Spinal cord (tissue), 10 donors: ENCODE measurements around the gene EPHB1. TPM values are rescaled to one million over a fixed set of nuclear protein-coding genes. Genes with fewer than 3 reads are reported as not detected.
A peak's percentile ranks its signal among the peaks of the same experiment; 100 is the strongest.
"Not testable (repeated sequence)": the region's sequence is repeated elsewhere in the genome, so short reads cannot be mapped to it uniquely, and the experiment has no call there.

Experiments used
- DNase-seq, 6 donors: peaks; one replicate each; pipeline versions ENCODE4 v3.0.0 to v3.0.0-alpha.2; 2013 to 2015; ENCODE audit warnings: low spot score in 6 of 6, low read depth in 4 of 6
- H3K27ac ChIP-seq: one replicate; pipeline ENCODE4 v1.5.1; 2013; ENCODE audit warnings: low read depth, low read length, control low read depth
- H3K27me3 ChIP-seq: one replicate; pipeline ENCODE4 v1.6.1; 2013; ENCODE audit warnings: low read length; ENCODE audit not compliant: control insufficient read depth, insufficient read depth
- H3K36me3 ChIP-seq: one replicate; pipeline ENCODE4 v1.6.1; 2013; ENCODE audit warnings: low read length; ENCODE audit not compliant: control insufficient read depth, insufficient read depth
- H3K4me1 ChIP-seq: one replicate; pipeline ENCODE4 v1.6.1; 2013; ENCODE audit warnings: low read length; ENCODE audit not compliant: control insufficient read depth, insufficient read depth
- H3K4me3 ChIP-seq: one replicate; pipeline ENCODE4 v1.5.1; 2013; ENCODE audit warnings: low read depth, low read length, control low read depth
- H3K9me3 ChIP-seq: one replicate; pipeline ENCODE4 v1.6.1; 2013; ENCODE audit warnings: low read length; ENCODE audit not compliant: control insufficient read depth, insufficient read depth
- WGBS: methylation state at CpG from one replicate; pipeline ENCODE4 v1.1.5; 2013; ENCODE audit warnings: missing lambda C conversion rate; ENCODE audit not compliant: insufficient coverage; 5-methylcytosine and 5-hydroxymethylcytosine counted together
- polyA plus RNA-seq, 2 donors: library from polyadenylated mRNA; unstranded; fragments of 120-200 nt; gene quantifications; one replicate each; pipeline ENCODE4 v1.2.1, GENCODE V29; 2013; ENCODE audit not compliant: insufficient read length in 2 of 2
- total RNA-seq, 2 donors: library from RNA; depleted of rRNA in 1 of 2; stranded (reverse); fragments of 120-200 nt in 1 of 2; fragments of >200 nt in 1 of 2; gene quantifications; one replicate each; pipeline versions ENCODE4 v1.2.3 to v1.2.4, GENCODE V29; 2013 to 2014
- donor health status: healthy.

EPHB1 gene
- total and polyA plus RNA-seq, 4 donors, result 10.0 to 47.6 (median 22.8) TPM

DNA sequence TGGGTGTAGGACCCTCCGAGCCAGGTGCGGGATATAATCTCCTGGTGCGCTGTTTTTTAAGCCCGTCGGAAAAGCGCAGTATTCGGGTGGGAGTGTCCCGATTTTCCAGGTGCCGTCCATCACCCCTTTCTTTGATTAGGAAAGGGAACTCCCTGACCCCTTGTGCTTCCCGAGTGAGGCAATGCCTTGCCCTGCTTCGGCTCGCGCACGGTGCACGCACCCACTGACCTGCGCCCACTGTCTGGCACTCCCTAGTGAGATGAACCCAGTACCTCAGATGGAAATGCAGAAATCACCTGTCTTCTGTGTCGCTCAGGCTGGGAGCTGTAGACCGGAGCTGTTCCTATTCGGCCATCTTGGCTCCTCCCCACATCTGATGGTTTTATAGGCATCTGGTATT is 210.6 kb downstream of the EPHB1 start:
- DNase-seq, H3K27me3 ChIP-seq, H3K9me3 ChIP-seq, H3K4me1 ChIP-seq, H3K4me3 ChIP-seq, H3K36me3 ChIP-seq, H3K27ac ChIP-seq: not testable (repeated sequence)
- WGBS, result 97% methylated on average over 11 of the region's 19 CpGs

DNA sequence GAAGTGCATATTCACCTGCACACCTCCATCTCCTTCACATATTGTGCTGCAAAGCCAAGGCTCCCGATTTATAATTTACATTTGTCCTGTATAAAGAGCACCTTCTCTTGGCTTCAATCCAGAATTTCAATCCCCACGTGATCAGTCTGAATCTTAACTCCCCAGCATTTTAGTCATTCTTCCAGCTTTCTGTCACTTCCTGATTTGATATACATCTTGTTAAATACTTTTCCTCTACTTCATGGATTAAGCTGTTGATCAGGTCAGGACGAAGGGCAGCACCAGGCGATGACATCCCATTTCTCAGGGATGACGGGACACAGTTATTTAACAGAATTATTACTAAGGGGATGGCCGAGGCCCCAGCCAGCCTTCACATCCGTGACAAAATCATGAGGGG is 212.5 kb downstream of the EPHB1 start:
- no peak overlapping the region for H3K4me3 ChIP-seq
- WGBS, result 77% methylated on average over 5 of the region's 7 CpGs
- H3K4me1 ChIP-seq, result no peaks in the 10 kb centered on the region
- no peaks in the 10 kb centered on the region for H3K9me3 ChIP-seq
- H3K36me3 ChIP-seq, result no peaks in the 10 kb centered on the region
- no peaks in the 10 kb centered on the region for H3K27me3 ChIP-seq
- no peak for DNase-seq
- no peak overlapping the region for H3K27ac ChIP-seq

DNA sequence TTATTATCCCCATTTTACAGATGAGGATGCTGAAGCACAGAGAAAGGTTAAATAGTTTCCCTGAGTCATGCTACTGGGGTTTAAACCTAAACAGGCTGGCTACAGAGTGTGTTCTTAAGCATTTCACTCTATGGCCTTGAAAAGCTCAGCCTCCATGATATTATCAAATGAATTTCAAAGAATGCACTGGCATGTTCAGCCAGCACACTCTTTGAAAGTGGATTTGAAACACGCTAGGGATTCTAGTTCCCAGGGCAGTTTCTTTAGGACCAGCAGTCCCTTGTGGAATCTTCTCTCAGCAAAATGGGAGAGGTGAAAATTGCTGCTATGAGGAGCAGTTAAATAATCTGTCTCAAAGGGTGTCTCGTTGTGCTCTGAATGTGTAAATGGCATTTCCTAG is 213.3 kb downstream of the EPHB1 start:
- no peak for DNase-seq
- Histone ChIP-seq H3K27me3 (no peaks in the 10 kb centered on the region), H3K9me3 (no peaks in the 10 kb centered on the region), H3K27ac (no peak overlapping the region), H3K4me3 (no peak overlapping the region), H3K4me1 (no peaks in the 10 kb centered on the region), H3K36me3 (no peaks in the 10 kb centered on the region)
- WGBS, result 96% methylated on average over 2 of the region's 2 CpGs

DNA sequence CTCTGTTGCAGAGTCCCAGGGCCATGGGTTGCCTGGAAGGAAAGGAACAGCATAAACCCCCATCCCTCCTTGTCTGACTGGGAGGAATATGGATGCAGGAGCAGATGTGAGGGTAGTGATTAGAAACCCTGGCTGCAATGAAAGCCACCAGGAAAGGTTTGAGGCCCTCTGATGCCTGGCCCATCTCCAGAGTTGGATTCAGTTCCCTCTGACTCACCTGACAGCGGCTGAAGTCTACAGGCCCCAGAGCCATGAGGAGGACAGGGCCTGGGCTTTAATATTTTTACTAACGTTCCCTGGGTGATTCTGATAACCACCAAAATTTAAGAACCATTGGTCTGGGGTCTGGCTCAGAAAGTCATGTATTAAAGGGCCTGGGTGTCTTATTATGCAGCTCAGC is 214.0 kb downstream of the EPHB1 start:
- 100% methylated on average over 1 of the region's 2 CpGs for WGBS
- DNase-seq, result no peak
- Histone ChIP-seq H3K4me1 (no peaks in the 10 kb centered on the region), H3K9me3 (no peaks in the 10 kb centered on the region), H3K27ac (no peak overlapping the region), H3K27me3 (no peaks in the 10 kb centered on the region), H3K36me3 (no peaks in the 10 kb centered on the region), H3K4me3 (no peak overlapping the region)

DNA sequence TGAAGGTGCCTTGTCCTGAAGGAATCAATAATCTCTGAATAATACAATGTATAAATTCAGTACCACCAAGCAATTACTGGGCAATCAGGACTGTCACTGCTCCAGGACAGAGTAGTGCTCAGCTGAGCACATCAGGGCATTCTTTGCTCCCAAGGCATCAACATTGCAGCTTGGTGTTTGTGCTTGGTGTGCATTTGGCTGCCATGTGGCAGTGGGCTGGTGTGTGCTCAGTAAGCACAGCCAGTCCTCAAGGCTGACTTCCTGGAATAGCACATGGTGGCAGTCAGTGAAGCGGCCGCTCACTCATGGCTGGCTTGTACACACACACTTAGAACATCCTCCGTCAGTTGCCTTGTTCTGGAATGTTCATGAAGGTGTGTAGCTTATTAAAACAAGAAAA is 217.0 kb downstream of the EPHB1 start:
- peak in 2 of 6 donors; percentile 40 to 45 for DNase-seq
- Histone ChIP-seq H3K36me3 (no peaks in the 10 kb centered on the region), H3K27ac (no peak overlapping the region), H3K27me3 (no peaks in the 10 kb centered on the region), H3K4me1 (peaks cover 5% of the 10 kb centered on the region), H3K9me3 (no peaks in the 10 kb centered on the region), H3K4me3 (no peak overlapping the region)
- WGBS, result no CpG with 5 or more reads among the region's 3 CpGs

DNA sequence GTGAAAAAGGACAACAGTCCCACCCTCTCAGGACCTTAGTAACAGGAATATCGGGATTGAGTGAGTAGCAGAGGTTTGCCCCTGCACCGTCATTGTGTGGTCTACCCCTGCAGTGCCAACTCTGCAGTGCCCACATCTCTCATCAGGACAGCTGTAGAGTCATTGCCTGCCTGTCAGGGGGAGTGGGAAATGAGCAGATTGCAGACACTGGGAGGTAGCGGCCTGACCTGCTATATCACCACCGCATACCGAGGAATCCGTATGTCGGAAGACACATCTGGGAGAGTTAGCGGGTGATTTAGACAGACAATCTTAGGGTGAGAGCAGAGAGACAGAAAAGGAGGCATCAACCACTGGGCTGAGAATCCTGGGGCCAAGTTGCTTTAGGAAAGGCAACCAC is 218.1 kb downstream of the EPHB1 start:
- Histone ChIP-seq H3K9me3 (no peaks in the 10 kb centered on the region), H3K27me3 (no peaks in the 10 kb centered on the region), H3K4me1 (peaks cover 10% of the 10 kb centered on the region), H3K36me3 (no peaks in the 10 kb centered on the region), H3K27ac (no peak overlapping the region), H3K4me3 (no peak overlapping the region)
- 100% methylated on average over 3 of the region's 8 CpGs for WGBS
- peak in 1 of 6 donors; percentile 27 for DNase-seq

DNA sequence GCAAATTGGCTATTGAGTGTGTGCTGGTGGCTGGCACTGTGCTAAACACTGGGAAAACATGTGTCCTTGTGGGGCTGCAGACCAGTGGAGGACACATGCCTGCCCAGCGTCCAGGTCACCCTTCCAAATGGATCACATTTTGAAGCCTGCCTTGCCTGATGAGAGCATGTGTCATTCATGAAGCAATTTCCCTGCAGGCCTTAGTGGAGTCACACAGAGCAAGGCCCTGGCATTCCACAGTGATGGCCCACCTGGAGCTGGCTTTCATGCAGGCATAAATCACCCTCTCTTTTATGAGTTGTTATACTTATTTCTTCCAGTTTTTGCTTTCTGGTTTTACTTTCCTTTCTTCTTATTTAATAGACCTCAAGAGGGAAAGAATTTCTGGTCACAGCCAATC is 219.5 kb downstream of the EPHB1 start:
- H3K4me3 ChIP-seq, result no peak overlapping the region
- H3K4me1 ChIP-seq, result peaks cover 14% of the 10 kb centered on the region
- H3K27me3 ChIP-seq, result no peaks in the 10 kb centered on the region
- no peak for DNase-seq
- H3K27ac ChIP-seq, result no peak overlapping the region
- no peaks in the 10 kb centered on the region for H3K9me3 ChIP-seq
- H3K36me3 ChIP-seq, result no peaks in the 10 kb centered on the region
- WGBS, result no CpG with 5 or more reads among the region's 1 CpG

DNA sequence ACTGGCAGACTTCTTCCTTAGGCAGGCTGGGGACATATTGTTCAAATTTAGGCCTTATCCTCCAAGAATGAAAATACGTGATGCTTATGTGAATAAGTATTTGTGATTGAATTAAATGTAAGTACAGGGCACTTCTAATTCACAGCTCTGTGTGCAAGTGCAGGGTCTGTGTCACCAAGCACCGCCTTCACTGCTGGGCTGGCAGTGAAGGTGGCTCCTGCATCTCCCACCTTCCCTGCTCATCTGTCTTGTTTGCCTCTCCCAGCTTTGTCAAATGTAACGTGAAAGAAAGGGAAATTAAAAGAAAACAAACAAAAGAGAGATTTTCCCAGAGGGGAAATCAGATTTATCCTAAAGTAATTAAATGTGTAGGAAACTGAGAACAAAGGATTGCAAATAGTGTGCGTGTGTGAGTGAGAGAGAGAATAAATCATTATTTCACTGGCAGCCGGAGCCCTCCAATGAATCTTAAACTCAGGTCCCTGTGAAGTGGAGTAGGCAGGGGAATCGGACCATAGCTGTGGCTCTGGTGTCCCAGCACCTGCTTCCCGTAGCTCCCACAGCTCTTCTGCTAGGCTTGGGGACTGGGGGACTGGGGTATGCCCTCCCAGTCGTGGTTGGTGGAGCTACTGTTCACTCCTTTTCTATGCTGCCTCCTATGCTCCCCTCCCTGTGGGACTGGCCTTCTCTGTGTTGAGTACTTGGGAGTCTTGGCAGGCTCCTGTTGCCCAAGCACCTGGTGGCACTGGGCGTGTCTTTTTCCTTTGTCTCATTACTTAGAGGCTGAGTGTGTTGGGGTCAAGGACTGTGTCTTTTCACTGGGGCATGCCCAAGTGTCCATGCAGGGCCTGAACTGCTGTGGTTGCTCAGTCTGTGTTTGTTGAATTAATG is 222.2 kb downstream of the EPHB1 start:
- H3K9me3 ChIP-seq, result no peaks in the 10 kb centered on the region
- DNase-seq, result peak in 1 of 6 donors; percentile 62
- H3K27ac ChIP-seq, result no peak overlapping the region
- no peaks in the 10 kb centered on the region for H3K36me3 ChIP-seq
- H3K27me3 ChIP-seq, result no peaks in the 10 kb centered on the region
- H3K4me1 ChIP-seq, result peaks cover 14% of the 10 kb centered on the region
- H3K4me3 ChIP-seq, result no peak overlapping the region
- 74% methylated on average over 4 of the region's 9 CpGs for whole genome bisulfite sequencing

DNA sequence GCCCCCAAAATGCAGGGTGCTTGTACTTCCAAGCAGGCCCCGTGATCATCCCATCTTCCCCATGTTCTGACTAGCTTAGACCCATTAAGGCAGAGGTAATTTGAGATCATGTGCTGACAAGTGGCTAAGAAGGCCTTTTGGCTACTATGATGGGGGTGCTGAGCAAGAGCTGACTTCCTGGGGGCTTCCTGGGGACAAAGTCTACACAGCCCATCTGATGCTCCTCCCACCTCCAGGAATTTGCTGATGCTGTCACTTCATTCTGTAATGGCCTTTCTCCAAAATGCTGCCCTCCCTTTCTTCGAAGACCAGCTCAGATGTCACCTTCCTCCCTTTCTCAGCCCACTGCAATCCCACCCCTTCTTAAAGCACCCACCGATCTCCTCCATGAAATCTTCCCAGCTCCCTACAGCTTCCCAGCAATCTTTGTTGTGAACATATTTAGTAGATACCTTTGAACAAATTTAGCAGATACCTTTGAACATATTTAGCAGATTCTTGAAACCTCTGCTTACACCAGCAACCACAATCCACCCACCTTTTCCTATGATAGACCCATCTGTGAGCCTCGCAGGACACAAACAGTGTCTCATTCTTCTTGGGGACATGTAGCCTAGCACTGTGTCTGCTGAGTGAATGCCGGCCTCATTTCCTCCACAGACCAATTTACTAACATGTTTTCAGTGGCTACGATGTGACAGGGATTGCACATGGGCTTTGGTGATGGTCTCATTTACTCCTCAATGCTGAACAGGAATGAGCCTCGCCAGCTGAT is 223.3 kb downstream of the EPHB1 start:
- Histone ChIP-seq H3K4me3 (no peak overlapping the region), H3K36me3 (no peaks in the 10 kb centered on the region), H3K27me3 (no peaks in the 10 kb centered on the region), H3K9me3 (no peaks in the 10 kb centered on the region), H3K4me1 (peaks cover 14% of the 10 kb centered on the region), H3K27ac (no peak overlapping the region)
- DNase-seq, result no peak
- 83% methylated on average over 5 of the region's 7 CpGs for WGBS
